ENCODE data around the gene NUTM2F.
"Not testable (repeated sequence)": the region's sequence is repeated elsewhere in the genome, so short reads cannot be mapped to it uniquely, and the experiment has no call there.

NUTM2F gene, protein sequence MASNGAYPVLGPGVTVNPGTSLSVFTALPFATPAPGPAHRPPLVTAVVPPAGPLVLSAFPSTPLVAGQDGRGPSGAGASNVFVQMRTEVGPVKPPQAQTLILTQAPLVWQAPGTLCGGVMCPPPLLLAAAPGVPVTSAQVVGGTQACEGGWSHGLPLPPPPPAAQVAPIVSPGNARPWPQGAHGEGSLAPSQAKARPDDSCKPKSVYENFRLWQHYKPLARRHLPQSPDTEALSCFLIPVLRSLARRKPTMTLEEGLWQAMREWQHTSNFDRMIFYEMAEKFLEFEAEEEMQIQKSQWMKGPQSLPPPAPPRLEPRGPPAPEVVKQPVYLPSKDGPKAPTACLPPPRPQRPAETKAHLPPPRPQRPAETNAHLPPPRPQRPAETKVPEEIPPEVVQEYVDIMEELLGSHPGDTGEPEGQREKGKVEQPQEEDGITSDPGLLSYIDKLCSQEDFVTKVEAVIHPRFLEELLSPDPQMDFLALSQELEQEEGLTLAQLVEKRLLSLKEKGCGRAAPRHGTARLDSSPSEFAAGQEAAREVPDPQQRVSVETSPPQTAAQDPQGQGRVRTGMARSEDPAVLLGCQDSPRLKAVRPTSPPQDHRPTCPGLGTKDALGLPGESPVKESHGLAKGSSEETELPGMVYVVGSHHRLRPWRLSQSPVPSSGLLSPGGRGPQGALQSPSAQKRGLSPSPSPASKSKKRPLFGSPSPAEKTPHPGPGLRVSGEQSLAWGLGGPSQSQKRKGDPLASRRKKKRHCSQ

DNA sequence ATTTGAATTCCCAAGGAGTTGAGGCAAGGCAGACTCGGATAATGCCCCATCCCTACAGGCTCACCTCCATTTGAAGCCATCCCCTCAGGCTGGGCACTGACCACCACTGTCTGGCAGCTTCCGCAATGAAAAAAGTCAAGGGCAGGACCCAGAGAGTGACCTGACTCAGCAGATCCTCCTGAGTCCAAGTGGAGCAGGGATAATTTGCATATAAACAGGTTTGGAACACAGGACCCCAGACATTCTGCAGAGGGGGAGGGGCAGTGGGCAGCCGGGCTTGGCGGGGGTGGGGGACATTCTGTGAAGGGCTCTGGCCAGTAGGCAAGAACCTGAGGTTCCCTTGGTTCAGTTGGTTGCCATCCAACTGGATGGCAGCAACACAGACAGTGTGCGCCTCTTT is at the start of gene NUTM2F:
Gene NUTM2F, minus strand, starts transcription at position 101 of the 400 bp plus-strand sequence. Its CDS starts 21 bp downstream, at position 80.
- DNase-seq: not testable (repeated sequence)

DNA sequence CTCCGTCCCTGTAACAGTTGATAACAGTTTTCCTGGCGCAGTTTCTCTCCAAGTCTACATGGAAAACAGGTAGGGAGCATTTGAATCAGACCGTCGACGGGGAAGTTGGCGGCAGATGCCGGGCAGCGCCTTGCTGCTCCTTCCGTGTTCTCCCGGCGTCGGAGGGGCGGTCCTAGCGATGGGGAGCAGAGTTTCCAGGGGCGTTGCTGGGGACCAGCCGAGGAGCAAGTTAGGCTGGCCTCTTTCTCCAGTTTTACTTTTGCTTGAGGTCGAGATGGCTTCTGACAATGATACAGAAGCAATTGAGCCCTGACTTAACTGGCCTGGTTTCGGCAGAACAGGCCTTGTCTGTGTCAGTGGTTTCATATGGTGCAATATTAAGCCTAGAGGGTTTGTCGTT is 46.8 kb upstream of the NUTM2F start:
- DNase-seq: not testable (repeated sequence)

DNA sequence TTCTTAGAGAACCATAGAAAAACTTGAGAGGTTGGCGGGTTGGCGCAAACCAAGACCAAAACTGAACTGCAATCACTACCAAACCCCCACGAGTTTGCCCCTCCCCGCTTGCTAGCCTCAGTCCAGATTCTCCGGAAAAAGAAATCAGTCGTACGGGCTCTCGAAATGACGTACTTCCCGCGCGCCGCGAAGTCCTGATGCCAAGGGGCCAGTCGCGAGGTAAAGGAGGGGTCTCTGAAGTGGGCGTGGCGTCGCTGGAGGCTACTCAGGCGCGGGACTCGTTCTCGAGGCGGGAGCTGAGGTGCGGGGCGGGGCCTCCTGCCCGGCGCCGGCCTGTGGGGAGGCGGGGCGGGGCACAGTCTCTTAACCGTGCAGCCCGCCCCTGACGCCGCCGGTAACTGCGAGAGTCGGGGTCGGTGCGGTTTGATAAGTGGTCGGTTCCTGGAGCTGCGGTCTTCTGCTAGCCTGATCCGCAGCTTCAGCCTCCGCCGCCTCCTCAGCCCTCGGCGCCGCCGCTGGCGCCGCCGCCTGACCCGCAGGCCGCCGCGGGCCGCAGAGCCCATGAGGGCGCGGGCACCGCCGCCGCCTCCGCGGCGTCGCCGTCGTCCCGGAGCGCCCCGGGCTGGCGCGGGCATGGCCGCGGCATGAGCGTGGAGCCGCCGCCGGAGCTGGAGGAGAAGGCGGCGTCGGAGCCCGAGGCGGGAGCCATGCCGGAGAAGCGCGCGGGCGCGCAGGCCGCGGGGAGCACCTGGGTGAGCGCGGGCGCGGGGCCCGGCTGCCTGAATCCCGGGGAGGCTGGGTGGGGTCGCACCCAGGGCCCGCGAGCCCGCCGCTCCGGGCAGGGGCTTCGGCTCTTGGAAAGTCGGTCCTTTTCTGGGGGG is 46.0 kb upstream of the NUTM2F start:
- peak; percentile 84 for DNase-seq

DNA sequence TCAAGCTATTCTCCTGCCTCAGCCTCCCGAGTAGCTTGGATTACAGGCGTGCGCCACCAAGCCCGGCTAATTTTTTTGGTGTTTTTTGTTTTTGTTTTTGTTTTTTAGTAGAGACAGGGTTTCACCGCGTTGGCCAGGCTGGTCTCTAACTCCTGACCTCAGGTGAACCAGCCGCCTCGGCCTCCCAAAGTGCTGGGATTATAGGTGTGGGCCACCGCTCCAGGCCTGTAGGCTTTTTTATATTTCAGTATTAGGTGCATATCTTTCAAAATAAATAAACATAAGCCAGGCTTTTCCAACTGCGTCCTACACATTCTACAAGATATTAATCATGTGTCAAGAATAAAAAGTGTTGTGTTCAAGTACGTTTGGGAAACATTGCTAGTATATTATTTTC is 45.3 kb upstream of the NUTM2F start:
- not testable (repeated sequence) for DNase-seq

DNA sequence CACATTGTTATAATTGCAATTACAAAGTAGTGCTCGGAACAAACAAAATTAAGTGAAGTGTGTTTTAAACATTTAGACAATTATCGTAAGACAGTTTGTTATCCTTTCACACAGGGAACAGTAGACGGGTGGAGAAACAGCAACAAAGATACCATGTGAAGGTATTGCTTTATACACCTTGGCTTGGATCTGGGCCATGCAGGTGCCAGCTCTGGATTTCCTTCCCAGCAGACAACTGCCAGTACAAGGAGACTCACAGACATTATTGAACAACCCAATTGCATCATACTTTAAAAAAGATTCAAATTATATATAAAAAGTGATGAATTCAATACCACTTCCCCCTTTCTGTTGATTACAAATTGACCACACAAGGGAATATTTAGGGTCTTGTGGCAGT is 41.8 kb upstream of the NUTM2F start:
- DNase-seq: not testable (repeated sequence)

DNA sequence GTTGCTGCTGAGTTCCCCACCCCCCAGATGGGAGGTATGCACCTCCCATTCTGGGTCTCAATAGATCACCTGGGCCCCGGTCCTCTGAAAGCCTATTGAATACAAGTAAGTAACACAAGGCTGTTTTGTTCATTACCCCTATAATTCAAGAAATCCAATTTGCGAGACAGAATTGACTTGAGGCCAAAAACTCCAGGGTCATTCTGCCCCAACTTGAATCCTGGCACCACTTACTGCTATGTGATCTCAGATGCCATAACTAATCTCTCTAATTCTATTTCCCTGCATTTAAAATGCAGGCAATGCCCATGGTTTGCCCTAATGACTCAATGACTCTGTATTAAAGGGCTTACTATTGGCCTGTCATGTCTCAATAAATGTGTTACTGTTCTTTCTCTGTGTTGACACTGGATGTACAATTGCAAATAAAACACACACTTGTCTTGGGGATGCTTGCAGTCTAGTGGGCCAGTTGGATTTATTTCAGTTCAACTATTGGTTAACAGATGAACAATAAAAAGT is 35.7 kb upstream of the NUTM2F start:
- DNase-seq: not testable (repeated sequence)

DNA sequence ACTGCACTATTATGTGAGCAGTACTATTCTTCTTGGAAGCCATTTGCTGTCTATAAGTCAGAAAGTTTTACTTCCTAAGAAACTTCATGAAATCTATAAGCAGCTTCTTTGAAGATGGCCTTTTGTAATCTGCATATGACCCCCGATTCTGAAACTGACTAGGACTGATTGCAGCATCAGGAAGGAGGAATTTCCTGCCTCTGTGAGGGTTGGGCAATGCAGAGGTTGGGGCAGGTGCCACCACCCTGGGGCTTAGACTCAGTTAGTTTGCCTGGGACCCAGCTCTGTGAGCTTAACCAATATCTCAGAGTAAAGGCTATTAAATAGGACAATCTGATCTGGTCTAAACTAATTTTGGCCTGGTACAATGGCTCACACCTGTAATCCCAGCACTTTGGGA is 28.7 kb upstream of the NUTM2F start:
- not testable (repeated sequence) for DNase-seq

DNA sequence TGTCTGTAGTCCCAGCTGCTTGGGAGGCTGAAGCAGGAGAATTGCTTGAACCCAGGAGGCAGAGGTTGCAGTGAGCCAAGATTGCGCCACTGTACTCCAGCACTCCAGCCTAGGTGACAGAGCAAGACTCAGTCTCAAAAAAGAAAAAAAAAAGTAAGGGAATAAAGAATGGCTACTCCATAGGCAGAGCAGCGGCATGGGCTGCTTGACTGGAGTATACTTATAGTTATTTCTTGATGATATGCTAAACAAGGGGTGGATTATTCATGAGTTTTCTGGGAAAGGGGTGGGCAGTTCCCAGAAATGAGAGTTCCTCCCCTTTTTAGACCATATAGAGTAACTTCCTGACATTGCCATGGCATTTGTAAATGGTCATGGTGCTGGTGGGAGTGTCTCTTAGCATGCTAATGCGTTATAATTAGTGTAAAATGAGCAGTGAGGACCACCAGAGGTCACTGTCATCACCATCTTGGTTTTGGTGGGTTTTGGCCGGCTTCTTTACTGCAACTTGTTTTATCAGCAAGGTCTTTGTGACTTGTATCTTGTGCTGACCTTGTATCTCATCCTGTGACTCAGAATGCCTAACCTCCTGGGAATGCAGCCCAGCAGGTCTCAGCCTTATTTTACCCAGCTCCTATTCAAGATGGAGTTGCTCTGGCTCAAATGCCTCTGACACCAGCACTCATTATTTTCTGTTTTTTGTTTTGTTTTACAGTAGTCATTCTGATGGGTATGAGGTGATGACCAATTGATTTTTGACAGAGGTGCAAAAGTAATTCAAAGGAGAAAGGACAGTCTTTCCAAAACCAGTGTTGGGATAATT is 23.7 kb upstream of the NUTM2F start:
- DNase-seq: not testable (repeated sequence)

DNA sequence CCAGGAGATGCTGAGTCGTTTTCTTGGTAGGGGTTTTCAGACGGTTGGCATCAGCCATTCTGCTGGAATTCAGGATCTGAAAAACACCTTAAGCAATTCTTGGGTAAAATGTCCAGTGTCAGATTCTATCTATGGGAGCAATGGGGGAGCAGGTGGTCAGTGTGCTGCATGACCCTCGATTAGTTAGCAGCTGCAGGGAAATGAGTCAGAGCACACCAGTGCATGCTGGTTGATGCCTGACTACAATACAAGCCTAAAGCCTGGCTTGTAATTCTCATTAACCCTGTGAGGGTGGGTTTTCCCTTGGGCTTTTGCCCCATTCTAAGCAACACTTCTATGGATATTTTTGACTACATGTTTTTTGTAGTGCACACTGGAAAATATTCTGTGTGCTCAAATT is 20.3 kb upstream of the NUTM2F start:
- DNase-seq: not testable (repeated sequence)

DNA sequence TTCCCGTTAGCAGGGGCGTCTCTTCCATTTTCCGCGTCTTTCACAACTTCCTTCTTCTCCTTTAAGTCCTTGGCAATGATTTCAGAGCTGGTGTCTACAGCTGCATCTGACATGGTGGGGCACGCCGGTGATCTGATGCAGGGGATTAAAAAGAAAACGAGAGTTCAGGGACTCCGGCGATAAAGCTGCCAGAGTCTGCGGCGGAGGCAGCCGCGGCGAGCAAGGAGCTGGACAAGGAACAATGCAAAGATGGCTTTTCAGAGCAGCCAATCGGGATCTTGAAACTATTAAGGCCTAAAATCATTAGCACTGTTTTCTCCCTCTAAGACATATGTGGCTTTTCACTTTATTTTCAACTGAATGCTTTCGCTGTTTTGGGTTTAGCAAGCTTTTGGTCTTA is 19.0 kb upstream of the NUTM2F start:
- not testable (repeated sequence) for DNase-seq

DNA sequence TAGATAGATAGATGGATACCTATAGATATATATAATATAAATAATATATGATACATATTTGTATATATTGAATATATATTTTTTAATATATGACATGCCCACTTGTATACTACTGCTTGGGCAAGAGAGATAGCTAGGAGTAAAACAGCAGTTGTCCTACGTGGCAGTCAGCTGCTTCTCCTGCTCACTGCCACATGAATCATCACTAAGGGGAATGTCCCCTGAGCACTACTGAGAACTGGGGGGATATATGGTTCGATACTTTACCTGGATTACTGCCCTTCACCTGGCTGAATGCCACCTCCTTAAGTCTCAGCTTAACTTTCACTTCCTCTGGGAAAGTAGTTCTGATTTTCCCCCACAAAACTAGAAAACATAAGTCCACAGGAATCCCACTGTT is 13.3 kb upstream of the NUTM2F start:
- DNase-seq: not testable (repeated sequence)

DNA sequence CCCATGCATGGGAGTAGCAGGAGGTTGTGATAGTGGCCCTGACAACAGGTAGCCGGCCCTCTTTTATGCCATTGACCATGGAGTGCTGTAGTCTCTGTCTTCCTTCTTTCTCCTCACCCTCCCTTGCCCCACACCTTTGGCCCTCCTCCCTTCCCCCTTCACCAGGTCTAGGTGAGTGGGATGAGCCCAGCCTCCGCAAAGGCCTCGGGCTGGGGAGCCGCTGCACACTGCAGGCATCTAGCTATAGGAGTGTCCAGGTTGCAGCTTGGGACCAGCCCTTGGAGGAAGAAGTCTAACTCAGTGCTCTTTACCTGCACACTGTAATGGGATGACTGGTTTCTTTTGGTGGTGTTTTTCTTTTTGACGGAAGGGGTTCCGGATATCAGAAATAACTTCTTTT is 12.3 kb upstream of the NUTM2F start:
- DNase-seq: not testable (repeated sequence)

DNA sequence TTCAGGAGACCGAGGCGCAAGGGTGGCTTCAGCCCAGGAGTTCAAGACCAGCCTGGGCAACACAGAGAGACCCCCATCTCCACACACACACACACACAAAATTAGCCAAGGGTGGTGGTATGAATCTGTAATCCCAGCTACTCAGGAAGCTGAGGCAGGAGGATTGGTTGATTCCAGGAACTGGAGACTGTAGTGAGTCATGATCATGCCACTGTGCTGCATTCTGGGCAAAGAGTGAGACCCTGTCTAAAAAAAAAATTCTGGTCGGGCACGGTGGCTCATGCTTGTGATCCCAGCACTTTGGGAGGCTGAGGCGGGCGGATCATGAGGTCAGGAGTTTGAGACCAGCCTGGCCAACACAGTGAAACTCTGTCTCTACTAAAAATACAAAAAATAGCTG is 11.2 kb upstream of the NUTM2F start:
- not testable (repeated sequence) for DNase-seq

DNA sequence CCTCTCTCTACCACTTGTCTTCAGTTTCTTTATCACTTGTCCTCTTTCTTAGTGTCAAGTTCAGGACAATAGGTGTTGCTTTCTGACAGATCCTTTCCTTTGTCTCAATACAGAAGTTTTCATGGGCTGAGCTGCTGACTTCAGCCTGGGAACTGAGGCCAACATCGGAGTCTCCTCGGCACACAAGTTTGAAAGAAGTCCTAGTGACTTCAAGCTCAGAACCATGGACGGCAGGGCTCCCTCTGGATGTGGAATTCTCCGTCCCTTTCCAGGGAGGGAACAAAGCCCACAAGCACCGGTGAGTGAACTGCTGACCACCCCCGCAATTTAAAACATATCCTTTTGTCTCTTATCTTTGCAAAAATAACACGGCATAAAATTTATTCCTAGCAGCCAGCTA is 10.3 kb upstream of the NUTM2F start:
- not testable (repeated sequence) for DNase-seq

DNA sequence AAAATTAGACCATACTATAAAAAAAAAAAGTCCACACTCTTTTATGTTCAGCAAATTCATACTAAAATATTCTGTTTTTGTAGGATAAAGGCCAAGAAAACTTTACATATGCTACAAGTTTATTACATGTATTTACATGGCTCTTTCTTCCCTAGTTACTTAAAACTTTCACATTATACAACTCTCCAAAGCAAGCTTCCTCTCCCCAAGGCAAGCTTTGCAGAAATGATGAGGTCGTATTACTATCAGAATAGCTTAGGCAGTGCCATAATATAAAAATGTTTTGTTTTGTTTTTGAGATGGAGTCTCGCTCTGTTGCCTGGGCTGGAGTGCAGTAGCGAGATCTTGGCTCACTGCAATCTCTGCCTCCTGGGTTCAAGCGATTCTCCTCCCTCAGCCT is 8.0 kb upstream of the NUTM2F start:
- DNase-seq: not testable (repeated sequence)

DNA sequence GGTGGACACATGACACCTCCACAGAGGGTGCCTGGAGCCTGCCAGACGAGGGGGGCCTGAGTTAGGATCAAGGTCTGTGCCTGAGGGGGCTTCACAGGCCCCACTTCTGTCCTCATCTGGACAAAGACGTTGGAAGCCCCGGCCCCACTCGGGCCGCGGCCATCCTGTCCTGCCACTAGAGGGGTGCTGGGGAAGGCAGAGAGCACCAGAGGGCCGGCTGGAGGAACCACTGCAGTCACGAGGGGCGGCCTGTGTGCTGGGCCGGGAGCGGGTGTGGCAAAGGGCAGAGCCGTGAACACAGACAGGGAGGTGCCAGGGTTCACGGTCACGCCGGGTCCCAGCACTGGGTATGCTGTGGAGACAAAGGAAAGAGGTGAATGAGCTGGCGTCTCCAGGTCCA is 2.9 kb downstream of the NUTM2F start:
- not testable (repeated sequence) for DNase-seq

DNA sequence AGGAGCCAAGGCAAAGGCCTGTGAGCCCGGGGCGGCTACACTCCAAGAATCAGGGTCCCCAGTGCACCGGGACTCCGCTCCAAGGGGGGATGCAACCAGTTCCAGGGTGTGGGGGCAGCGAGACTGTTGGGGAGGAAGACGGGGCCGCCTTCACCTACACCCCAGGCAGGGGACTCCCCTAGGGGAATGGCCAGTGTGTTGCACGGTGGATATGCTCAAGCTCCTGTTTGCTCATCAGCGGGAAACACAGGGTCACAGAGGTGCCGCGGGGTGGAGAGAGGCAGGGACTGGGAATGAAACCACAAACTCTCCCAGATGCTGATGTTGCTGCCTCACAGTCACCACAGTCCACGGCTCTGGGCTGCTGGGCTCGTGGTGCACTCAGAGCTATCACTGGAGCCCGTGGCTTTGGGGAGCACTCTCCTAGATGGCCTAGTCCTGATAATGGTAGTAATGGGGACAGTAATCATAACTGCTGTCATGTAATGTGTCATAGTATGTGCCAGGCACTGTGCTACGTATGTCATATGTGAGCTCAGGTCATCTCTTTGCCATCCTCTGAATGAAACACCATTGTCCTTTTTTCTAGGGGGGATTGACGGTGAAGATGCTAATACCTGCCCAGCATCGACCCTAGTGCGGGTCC is 5.2 kb downstream of the NUTM2F start:
- not testable (repeated sequence) for DNase-seq

DNA sequence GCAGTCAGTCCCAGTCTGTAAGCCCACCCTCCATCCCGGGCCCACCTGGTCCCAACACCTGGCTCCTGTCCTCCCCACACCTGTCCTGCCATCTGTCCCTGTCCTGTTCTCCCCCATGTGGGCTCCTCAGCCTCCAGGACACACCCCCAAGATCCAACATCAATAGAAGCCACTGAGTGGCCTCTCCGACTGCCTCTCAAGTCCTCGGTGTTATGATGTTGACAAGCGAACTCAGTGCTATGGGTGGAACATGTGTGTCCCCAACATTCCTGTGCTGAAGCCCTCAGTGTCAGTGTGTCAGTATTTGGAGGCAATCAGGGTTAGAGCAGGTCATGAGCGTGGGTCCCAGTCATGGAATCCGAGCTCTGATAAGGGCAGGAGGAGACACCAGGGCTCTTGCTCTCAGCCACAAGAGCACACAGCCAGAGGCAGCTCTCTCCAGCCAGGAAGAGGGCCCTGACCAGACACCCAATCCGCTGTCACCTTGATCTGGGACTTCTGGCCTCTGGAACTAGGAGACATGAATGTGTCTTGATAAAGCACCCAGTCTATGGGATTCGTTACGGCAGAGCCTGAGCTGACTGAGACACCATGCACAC is 6.0 kb downstream of the NUTM2F start:
- not testable (repeated sequence) for DNase-seq

DNA sequence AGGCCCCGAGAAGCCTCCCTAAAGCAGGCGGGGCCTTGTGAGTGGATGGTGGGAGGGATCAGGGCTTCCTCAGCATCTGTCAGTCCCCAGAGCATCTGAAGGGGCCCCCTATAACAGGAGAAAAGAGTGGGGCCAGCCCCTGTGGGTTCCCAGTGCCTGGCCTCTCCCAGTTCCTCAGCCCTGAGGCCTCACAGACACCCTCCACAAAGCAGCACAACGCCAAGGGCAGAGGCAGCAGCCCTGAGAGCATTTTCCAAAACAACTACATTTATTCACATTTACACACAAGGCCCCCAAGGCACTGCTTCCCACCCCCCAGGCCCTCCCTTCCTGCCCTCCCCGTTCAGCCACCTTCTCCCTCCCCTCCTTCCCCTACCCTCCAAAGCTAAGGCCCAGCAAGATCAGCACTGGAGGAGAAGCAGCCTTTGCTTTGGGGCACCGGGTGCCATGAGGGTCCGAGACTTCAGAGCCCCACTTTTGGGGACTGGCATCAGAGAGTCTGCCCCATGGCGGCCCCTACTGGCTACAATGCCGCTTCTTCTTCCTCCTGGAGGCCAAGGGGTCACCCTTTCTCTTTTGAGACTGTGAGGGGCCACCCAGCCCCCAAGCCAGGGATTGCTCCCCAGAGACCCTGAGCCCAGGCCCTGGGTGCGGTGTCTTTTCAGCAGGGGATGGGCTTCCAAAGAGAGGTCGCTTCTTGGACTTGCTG is 10.3 kb downstream of the NUTM2F start:
- not testable (repeated sequence) for DNase-seq

DNA sequence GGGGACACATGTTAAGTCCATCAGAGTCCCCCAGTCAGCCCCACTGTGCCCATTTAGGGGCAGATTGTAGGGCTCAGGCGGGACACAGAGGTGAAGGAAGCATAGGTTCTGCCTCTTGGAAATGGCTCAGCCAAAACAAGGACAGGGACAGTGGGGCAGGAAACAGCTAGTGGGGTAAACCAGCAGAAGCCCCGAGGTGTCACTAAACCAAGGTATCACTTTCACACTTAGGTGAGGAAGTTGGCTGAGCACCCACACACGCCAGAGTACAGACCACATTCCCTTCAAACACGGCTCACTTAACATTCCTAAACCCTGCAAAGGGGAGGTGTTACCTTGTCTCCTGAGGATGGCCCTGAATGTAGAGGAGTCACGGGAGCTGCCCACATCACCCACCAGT is 12.2 kb downstream of the NUTM2F start:
- not testable (repeated sequence) for DNase-seq

Measured in stimulated activated CD4-positive, alpha-beta T cell treated with anti-CD3 and anti-CD28 coated beads, Interleukin-12 subunit alpha, Interleukin-12 subunit beta, amount 100 ng/mL, for 4 hours (primary cell).